Vein endothelial cell (primary cell): ENCODE data around the gene ZSCAN25. TPM values are rescaled to one million over a fixed set of nuclear protein-coding genes. Genes with fewer than 3 reads are reported as not detected.

Experiments
- total RNA-seq: library from RNA; depleted of rRNA; stranded (reverse); fragments of >200 nt; gene quantifications from 2 replicates; pipeline ENCODE4 v1.2.3, GENCODE V29; 2012

ZSCAN25 gene
- 11.8 and 13.1 TPM in 2 replicates for total RNA-seq

DNA sequence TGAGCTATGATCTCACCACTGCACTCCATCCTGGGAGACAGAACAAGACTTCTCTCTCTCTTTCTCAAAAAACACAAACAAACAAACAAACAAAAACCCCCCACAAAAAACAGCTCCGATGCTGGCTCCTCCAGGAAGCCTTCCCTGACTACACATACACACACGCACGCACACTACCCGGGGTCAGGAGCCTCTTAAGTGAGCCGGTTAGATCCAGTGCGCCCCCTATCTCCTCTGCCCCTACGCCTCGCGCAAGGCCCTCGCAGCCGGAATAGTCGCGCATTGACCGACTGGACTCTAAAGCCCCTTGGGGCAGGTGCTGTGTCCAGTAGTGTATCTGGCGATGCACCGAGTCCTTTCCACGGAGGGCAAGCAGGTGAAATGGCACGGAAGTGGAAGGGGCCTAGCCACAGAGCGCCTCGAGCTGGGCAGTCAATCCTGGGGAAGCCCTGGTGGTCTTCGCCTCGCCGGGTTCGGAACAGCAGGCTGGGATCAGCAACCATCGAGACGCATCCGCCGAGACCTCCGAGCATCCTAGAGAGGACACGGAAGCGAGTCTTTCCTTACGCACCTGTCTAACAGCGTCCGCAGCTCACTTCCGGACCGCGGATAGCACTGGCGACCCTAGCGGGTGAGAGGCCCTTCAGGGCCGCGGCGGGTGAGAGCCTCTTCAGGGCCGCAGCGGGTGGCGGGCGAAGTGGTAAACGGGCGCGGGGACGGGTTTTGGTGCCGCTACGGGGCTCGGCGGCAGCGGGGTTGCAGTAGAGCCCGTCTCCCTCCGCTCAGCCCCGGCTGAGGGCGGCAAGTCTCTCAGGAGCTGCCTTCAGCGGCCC, at the start of gene ZSCAN25:
Gene ZSCAN25 (plus strand): TSS at position 588 of the 833 bp plus-strand sequence. CDS start 2,661 bp downstream, outside the sequence.

DNA sequence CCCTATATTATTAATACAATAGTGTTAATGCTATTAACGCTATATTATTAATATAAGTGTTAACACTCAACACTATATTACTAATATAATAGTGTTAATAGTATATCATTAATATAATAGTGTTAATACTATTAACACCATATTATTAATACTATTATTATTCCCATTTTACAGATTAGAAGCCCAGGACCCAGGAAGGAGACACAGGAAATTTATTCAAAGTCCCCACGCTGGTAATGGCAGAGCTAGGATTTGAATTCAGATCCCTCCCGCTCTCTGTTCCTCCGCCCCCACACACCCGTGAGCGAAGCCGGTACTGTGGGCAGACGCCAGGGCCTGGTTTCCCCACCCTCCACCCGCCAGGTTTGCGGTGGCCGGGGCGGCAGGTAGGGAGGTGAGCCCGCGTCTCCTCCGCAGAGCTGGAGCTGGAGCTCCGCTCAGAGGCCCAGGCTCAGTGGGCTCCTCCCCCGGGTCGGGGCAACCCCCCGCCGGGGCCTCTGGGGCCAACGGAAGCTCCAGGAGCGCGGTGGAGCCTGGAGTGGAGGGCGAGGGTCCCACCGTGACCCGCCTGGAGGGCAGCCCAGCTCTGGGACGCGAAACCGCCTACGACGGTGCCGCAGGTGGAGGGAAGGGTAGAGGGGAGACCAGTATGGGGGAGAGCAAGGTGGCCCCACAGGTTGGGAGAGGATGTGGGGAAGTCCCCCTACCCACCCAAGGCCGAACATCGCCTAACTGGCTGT, 18.8 kb upstream of the ZSCAN25 start, which contains the start of gene TMEM225B:
Gene TMEM225B (plus strand): TSS at position 506 of the 740 bp plus-strand sequence. CDS start 6,122 bp downstream, outside the sequence.

DNA sequence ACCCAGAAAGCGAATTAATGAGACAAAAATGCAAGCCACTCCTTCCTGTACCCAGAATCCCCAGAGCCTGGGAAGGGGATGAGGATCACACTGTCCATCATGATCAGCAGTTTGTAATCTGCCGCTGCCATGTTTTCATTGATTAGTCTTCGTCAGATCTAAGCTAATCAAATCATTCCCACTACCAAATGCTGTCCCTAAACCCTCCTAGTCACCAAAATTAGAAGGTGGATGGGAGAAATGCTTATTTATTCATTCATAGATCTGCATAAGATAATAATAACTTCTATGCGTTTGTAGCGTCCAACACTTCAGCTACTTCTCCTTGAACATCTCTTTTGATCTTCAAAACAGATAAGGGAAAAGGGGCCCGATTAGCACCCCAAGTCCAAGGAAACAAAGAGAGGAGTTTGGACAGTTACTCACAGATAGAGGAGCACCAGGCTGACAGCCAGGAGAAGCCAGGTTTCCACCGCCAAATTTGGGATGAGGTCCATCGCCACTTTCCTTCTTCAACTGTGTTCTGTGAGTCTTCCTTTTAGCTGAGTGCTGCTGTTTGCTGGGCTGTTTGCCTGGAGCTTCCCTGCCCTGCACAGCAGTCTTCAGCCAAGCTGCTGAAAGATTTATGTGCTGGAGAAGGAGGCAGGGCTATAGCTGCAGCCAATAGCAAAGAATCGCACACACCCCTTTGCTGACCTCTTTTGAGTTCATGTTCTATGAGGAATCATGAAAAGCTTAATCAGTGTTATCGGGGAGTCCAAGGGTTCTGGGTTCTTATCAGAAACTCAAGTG, 62.9 kb downstream of the ZSCAN25 start, which contains the start of gene CYP3A5:
Gene CYP3A5 (minus strand): TSS at position 597 of the 792 bp plus-strand sequence. CDS start 100 bp downstream, at position 497.

Other genes starting within 250 kb of the ZSCAN25 start
- gene ARPC1B, start 242.2 kb upstream of the ZSCAN25 start, total RNA-seq, result 358 and 500 TPM in 2 replicates
- gene PDAP1, start 208.3 kb upstream of the ZSCAN25 start, total RNA-seq, result 63.8 and 67.6 TPM in 2 replicates
- 86.2 and 88.4 TPM in 2 replicates for gene BUD31, start 208.0 kb upstream of the ZSCAN25 start, total RNA-seq
- 5.0 and 6.9 TPM in 2 replicates for gene PTCD1, start 178.1 kb upstream of the ZSCAN25 start, total RNA-seq
- 33.6 and 34.2 TPM in 2 replicates for gene CPSF4, start 178.0 kb upstream of the ZSCAN25 start, total RNA-seq
- gene ATP5MF, start 150.8 kb upstream of the ZSCAN25 start, total RNA-seq, result 761 and 818 TPM in 2 replicates
- 5.2 and 8.8 TPM in 2 replicates for gene ZNF789, start 144.1 kb upstream of the ZSCAN25 start, total RNA-seq
- 29.1 and 34.4 TPM in 2 replicates for gene ZNF394, start 116.7 kb upstream of the ZSCAN25 start, total RNA-seq
- gene ZKSCAN5, start 112.3 kb upstream of the ZSCAN25 start, total RNA-seq, result 12.2 and 13.4 TPM in 2 replicates
- gene FAM200A, start 64.8 kb upstream of the ZSCAN25 start, total RNA-seq, result 5.6 and 5.7 TPM in 2 replicates
- gene ZNF655, start 58.3 kb upstream of the ZSCAN25 start, total RNA-seq, result 7.2 and 10.9 TPM in 2 replicates
- not detected in 2 replicates for gene TMEM225B, start 18.7 kb upstream of the ZSCAN25 start, total RNA-seq
- gene CYP3A5, start 63.0 kb downstream of the ZSCAN25 start, total RNA-seq, result not detected in 2 replicates
- 0.10 TPM in 1 of 2 replicates, not detected in the other for gene CYP3A7, start 118.2 kb downstream of the ZSCAN25 start, total RNA-seq
- gene CYP3A4, start 167.2 kb downstream of the ZSCAN25 start, total RNA-seq, result not detected in 2 replicates
- gene CYP3A43, start 211.1 kb downstream of the ZSCAN25 start, total RNA-seq, result not detected in 2 replicates